NCI-H146 treated with DMSO at 0.1 percent for 48 hours (cell line): ENCODE measurements around the gene MBP.

ENCODE experiments used
- DNase-seq: peaks from one replicate; lab custom pipeline; 2025; ENCODE audit not compliant: unreplicated experiment; lab: John Stamatoyannopoulos, UW

MBP gene

GRCh38 chr18:77102259-77103040 is 30.1 kb downstream of the MBP start:
- no peak for DNase-seq

DNA sequence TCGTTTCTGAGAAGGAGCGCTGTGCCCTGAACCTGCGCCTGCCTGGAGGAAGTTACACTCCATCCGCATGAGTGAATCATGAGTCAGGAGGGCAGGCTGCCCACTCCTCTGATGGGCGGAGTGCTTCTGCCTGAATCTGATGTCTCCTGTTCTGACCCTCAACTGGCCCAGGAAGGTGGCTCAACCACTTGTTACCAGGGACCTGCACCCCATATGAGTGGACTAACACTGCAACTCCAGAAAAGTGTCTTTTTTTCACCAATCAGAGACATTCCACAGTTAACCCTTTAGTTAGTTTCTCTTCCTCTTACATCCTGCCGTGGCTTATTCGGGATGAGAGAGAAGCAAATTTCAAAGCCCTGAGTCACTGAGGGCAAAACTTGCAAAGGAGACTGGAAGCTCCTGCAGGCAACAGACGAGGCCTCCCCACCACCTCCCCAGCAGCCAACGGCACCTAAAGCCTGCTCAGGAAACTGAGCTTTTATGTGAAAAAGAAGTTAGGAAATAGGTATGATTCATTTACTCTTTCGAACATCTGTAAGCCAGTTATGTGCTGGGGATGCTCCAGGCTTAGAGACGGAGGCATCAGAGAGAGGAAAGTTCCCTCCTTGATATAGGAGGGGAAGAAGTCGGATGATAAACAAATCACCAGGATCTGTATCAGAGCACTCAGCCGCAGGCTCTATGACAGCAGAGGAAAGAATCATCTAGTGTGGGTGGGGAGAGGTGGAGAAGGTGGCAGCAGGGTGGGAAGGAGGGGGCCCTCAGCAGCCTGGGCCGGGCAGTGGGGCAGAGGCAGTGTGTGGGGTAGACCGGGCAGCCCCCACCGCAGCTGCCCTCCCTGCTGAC is 30.9 kb downstream of the MBP start:
- DNase-seq = no peak

DNA sequence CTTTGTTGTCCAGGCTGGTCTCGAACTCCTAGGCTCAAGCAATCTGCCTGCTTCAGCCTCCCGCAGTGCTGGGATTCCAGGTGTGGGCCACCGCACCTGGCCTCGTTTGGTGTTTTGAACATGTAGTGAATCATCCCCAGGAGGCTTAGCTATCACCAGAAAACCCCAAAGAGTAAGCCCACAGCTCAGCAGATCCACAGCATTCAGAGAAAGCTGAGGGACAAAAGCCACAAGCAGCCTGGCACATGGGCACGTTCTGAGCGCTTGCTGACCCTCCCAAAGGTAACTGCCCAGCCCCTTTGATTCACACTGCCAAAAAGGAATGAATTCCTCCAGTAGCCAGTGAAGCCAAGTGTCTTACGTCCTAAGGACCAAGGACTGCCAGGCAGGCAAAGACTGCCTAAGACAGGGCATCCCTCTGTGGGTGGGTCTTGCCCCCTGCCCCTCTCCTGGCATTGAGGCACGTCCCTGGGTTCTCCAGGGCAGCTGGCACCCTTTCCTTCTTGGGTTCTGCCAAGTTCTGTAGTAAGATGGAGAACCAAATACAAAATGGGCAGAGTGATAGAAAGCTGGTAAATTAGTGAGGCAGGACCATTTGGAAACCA is 31.7 kb downstream of the MBP start:
- no peak for DNase-seq

DNA sequence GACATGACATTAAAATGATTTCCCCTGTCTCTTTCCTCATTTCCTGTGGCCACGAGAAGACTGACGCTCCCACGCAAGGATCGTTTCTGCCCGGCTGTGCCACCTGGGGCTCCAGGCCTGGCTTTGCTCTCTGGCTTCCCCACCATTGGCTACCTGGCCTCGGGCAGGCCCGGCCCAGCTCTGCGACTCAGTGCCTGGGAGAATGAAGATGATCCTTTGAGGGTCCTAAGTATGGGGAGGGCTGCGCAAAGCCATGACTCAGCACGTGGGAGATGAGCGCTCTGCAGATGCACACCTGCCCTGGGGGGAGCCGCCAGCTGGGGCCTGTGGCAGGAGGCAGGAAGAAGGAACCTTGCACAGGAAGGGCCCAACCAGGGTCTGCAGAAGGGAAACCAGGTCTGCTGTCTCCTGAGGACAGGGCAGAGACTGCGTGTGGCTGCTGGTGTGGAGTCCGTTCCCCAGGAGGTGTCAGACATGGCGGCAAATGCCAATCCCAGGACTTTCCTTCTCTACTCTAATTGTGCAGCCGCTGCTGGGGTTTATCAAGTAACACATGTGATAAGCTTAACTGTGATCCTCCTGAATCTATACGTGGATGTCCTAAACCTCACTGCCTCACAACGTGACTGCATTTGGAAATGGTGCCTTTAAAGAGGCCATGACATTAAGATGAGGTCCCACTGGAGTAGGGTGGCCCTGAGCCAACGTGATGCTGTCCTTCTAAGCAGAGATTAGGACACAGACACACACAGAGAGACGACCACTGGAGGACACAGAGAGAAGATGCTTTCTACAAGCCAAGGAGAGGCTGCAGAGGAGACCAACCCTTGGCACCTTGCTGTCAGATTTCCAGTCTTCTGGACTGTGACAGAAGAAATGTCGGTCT is 32.9 kb downstream of the MBP start:
- DNase-seq = no peak

DNA sequence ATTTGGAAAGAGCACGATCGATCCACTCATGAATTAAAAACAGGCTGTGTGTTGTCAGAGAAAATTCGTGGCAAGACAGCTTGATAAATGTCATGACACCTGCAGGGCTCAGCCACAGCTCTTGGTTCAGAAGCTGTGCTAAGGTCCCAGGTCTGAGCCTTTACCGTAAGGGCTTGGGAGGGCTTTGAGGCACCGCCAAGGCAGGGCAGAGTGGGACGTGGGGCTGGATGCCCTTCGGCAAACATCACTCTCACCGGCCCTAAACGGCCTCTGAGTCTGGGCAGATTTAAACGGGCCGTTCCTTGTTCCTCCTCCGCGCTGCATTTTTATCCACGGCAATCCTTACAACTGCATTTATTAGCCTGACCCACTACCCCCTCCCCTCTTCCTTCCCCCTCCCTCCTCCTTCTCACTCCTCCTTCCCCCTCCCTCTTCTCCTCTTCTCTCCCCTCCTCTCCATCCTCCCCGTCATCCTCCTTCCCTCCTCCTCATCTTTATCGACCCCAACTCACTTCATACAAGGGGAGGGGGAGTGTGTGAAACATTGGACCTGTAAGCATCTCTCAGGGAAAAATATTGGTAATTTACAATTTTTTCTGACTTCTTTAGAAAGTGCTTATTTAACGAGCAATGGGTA is 33.9 kb downstream of the MBP start:
- no peak for DNase-seq

DNA sequence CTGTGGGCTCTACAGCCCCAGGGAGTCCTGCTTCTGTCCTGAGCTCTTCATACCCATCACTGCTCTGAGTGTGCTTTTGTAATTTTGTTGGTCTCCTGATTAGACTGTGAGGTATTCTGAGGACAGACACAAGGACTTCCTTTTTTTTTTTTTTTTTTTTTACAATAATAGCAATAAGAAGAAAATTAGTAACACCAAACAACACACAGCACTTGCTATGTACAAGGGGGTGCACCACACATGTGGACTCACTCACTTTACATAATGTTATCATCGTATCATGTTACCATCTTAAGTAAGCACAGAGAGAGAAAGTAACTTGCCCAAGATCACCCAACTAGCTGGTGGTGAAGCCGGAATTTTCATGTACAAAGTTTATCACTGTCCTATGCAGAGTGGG is 34.6 kb downstream of the MBP start:
- DNase-seq = no peak

GRCh38 chr18:77096936-77097886 is 35.4 kb downstream of the MBP start:
- DNase-seq = peak; percentile 84

GRCh38 chr18:77095391-77096371 is 36.9 kb downstream of the MBP start:
- no peak for DNase-seq

GRCh38 chr18:77093586-77093985 is 39.0 kb downstream of the MBP start:
- DNase-seq = no peak

DNA sequence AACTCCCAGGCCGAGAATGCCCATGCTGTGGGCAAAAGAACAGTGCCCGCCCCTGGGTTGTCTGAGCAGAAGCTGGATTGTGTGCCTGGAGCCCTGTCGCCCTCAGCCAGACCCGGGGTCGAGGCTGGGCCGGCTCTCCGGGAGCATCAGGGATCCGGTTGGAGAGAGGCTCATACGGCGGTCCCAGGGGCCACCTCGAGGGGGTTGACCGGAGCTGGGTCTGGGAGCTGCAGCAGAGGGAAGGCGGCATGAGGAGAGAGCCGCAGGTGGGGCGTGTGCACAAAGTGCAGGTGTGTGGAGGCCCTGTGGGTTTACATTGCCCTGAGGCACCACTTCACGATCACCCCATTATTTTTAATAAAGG is 39.5 kb downstream of the MBP start:
- peak; percentile 95 for DNase-seq

DNA sequence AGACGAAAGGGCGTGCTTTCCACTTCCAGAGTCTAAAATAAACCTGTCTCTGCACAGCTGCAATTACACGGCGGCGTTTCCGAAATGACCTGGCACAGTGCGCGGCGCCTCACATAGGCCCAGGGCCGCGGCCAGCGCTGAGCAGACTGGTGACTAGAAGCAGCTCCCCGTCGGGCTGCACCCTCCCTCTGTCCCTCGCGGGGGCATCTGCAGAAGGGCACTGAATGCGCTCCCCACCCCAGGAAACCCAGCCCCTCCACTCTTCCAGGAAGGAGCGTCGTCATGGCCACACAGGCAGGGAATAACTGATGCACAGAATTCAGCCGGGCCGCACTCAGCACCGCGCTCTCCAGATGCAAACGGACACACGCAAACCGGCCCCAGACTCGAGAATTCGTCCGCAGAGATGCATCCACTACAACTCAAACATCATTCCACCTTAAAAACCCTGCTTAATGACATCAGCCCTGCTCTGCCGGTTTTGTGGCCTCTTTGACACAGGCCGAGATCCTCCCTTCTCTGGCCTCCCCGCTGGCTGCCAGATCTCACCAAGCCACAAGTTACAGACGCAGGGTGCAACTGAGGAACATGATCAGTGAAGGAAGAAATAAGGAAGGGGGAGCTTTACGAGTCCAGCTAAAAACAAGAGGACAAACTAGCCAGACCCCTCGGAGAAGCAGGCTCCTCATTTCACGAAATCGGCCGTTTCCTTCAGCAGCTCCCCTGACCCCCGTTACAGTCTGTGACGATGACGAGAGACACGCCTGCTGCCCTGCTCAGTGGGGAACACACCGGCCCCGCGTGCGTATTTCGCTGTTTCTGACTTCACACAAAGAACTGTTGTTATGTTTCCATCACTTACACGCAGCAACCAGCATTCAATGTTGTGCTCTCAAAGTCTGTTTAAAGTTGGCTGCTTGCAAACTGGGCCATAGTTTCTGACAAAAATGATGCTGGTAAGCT is 40.2 kb downstream of the MBP start:
- DNase-seq = no peak

GRCh38 chr18:77091366-77091765 is 41.2 kb downstream of the MBP start:
- no peak for DNase-seq

- no peak for DNase-seq
Measured at GRCh38 chr18:77090546-77091174, 41.9 kb downstream of the MBP start.

DNA sequence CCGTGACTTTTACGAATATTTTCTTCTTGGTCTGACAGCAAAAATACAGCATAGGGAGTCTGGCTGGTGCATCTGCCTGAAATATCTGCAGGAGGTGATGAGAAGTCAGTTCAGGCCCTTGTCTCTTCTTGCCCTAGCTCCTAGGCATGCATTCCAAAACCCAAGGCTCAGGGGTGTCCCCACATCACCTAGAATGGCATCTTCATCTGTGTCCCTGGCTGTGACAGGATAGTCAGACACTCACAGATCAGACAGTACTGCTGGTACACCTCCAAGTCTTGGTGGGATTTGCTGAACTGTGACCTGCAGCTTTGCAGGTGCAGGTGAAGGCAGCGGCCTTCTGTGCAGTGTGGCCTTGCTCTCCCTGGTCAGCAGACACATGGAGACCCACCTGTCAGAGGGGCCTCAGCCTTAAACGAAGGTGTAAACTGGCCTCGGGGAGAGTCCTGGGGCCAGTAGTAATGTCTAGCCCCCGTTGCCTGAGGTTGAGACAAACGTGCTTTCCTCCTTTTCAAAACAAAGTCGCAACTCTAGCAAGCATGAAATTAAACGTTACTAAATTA is 42.8 kb downstream of the MBP start:
- DNase-seq = no peak

DNA sequence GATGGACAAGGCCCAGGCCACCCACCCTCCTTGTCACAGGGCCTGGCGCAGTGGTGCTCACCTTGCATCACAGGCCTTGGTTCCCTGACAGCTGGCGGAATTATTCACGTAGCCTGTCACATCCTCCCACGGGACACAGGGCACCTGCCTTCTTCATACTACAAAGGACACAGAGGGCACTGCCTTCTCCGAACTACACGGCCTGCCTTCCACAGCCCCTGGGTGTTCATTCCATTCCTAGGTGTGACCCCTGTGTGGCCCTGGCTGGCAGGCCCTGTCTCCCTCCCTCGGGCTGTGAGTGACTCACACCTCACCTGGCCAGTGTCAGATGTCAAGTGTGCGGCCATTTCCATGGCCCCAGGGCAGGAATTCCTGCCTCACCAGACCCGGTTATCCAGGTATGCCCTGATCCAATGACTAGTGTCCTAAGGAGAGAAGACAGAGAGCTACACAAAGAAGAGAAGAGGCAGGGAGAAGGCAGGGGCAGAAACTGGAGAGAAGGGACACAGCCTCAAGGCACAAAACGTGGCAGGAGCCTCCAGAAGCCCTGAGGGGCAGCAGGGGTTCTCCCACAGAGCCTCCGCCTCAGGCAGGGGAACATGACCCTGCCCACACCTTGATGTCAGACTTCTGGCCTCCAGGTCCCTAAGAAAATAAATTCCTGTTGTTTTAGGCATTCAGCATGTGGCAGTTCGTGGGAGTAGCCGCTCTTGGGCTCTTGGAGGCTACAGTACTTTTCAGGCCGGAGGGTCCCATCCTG is 43.4 kb downstream of the MBP start:
- peak; percentile 86 for DNase-seq
